Measurements from ENCODE around the gene PLIN5. TPM values are rescaled to one million over a fixed set of nuclear protein-coding genes. Genes with fewer than 3 reads are reported as not detected.

PLIN5 gene
- total and polyA plus RNA-seq, 4 donors, result 13.3 to 83.8 (median 56.6) TPM

DNA sequence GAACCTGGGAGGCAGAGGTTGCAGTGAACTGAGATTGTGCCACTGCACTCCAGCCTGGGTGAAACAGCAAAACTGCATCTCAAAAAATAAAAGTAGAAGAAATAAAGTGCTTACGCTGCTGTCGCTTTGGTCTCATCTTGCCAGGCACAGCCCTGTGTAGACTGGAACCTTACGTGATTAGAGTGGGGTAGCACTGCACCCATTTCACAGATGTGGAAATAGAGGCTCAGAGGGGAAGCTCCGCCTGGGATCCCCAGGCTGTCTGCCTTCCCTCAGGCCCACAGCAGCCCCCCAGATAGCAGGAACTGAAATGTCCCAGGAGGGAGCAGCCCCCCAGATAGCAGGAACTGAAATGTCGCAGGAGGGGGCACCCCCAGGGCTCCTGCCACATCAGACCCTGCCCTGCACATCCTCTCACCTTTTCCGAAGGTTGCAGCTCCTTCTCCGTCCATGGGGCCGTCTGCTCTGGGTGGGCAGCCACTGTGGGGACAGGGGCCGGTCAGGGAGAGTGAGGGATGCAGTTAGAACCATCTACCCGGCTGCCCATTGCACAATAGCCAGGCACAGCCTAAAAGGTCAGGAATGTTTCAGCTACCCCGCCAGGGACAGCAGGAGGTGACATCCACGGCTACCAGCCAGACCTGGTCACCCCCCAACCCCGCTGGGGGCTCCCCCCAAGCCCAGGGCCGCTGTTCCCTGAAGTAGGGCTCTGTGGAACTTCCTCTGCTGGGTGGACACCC is 18.7 kb downstream of the PLIN5 start:
- Histone ChIP-seq H3K4me3 (ENCODE audit: low read depth in 1 of 3, low read length in 3 of 3) (no peak overlapping the region), H3K27me3 (ENCODE audit: control insufficient read depth in 4 of 4, insufficient read depth in 4 of 4, low read length in 3 of 4) (no peaks in the 10 kb centered on the region), H3K27ac (ENCODE audit: low read depth in 1 of 2, low read length in 2 of 2) (no peak overlapping the region), H3K9me3 (ENCODE audit: control insufficient read depth in 4 of 4, low read length in 3 of 4) (no peaks in the 10 kb centered on the region), H3K36me3 (ENCODE audit: control insufficient read depth in 4 of 4, insufficient read depth in 3 of 4, low read depth in 1 of 4, low read length in 3 of 4) (peaks cover 7 to 29% (median 18%) of the 10 kb centered on the region in 4 donors), H3K4me1 (ENCODE audit: control insufficient read depth in 4 of 4, insufficient read depth in 4 of 4, low read length in 3 of 4) (peaks cover 13 to 44% (median 38%) of the 10 kb centered on the region in 4 donors), H3K9ac (ENCODE audit: low read depth in 1 of 2, low read length in 2 of 2) (no peak overlapping the region)
- TF ChIP-seq SP1 (IDR thresholded peaks at IDR 0.05) (no peak), FOXA1 (IDR thresholded peaks at IDR 0.05) (no peak), NR2F2 (IDR thresholded peaks at IDR 0.05) (no peak), EGR1 (IDR thresholded peaks at IDR 0.05; ENCODE audit: low read depth in 2 of 2) (no peak), HNF4A (conservative IDR thresholded peaks at IDR 0.05) (no peak), RAD21 (IDR thresholded peaks at IDR 0.05) (no peak), RXRA (IDR thresholded peaks at IDR 0.05) (no peak), REST (IDR thresholded peaks at IDR 0.05) (no peak), HNF4G (IDR thresholded peaks at IDR 0.05) (no peak), YY1 (IDR thresholded peaks at IDR 0.05) (no peak), JUND (IDR thresholded peaks at IDR 0.05) (no peak), FOXA2 (IDR thresholded peaks at IDR 0.05) (no peak), GABPA (IDR thresholded peaks at IDR 0.05 in 1 of 2, conservative IDR thresholded peaks at IDR 0.05 in 1 of 2) (no peak)
- TF ChIP-seq, protein P1, sequence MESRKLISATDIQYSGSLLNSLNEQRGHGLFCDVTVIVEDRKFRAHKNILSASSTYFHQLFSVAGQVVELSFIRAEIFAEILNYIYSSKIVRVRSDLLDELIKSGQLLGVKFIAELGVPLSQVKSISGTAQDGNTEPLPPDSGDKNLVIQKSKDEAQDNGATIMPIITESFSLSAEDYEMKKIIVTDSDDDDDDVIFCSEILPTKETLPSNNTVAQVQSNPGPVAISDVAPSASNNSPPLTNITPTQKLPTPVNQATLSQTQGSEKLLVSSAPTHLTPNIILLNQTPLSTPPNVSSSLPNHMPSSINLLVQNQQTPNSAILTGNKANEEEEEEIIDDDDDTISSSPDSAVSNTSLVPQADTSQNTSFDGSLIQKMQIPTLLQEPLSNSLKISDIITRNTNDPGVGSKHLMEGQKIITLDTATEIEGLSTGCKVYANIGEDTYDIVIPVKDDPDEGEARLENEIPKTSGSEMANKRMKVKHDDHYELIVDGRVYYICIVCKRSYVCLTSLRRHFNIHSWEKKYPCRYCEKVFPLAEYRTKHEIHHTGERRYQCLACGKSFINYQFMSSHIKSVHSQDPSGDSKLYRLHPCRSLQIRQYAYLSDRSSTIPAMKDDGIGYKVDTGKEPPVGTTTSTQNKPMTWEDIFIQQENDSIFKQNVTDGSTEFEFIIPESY (IDR thresholded peaks at IDR 0.05), result no peak
- TF ChIP-seq, protein P2, sequence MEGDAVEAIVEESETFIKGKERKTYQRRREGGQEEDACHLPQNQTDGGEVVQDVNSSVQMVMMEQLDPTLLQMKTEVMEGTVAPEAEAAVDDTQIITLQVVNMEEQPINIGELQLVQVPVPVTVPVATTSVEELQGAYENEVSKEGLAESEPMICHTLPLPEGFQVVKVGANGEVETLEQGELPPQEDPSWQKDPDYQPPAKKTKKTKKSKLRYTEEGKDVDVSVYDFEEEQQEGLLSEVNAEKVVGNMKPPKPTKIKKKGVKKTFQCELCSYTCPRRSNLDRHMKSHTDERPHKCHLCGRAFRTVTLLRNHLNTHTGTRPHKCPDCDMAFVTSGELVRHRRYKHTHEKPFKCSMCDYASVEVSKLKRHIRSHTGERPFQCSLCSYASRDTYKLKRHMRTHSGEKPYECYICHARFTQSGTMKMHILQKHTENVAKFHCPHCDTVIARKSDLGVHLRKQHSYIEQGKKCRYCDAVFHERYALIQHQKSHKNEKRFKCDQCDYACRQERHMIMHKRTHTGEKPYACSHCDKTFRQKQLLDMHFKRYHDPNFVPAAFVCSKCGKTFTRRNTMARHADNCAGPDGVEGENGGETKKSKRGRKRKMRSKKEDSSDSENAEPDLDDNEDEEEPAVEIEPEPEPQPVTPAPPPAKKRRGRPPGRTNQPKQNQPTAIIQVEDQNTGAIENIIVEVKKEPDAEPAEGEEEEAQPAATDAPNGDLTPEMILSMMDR (IDR thresholded peaks at IDR 0.05; ENCODE audit: low read depth, low read length, missing input control), result no peak
- TF ChIP-seq, protein P3, sequence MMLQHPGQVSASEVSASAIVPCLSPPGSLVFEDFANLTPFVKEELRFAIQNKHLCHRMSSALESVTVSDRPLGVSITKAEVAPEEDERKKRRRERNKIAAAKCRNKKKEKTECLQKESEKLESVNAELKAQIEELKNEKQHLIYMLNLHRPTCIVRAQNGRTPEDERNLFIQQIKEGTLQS (IDR thresholded peaks at IDR 0.05), result no peak
- TF ChIP-seq, protein P4, sequence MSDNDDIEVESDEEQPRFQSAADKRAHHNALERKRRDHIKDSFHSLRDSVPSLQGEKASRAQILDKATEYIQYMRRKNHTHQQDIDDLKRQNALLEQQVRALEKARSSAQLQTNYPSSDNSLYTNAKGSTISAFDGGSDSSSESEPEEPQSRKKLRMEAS (IDR thresholded peaks at IDR 0.05), result no peak
- DNase-seq (ENCODE audit: low spot score), result no peak
- 64% methylated on average over 14 of the region's 14 CpGs for WGBS

All from liver (tissue), 9 donors.